Measurements from ENCODE around the gene DUOXA1. TPM values are rescaled to one million over a fixed set of nuclear protein-coding genes. Genes with fewer than 3 reads are reported as not detected.

Gene DUOXA1
- total and polyA plus RNA-seq, 5 donors: 0.72 to 2.1 (median 1.3) TPM

Other genes starting within 250 kb of the DUOXA1 start
- gene TERB2, start 173.2 kb downstream of the DUOXA1 start, total RNA-seq: not detected
- not detected for gene TERB2, start 173.2 kb downstream of the DUOXA1 start, polyA plus RNA-seq
- gene SORD, start 106.7 kb downstream of the DUOXA1 start, total RNA-seq: 10 to 100 TPM; 11.0 to 14.7 (median 12.9) TPM
- gene SORD, start 106.7 kb downstream of the DUOXA1 start, polyA plus RNA-seq: 5.5 TPM
- gene DUOX2, start 15.7 kb downstream of the DUOXA1 start, total RNA-seq: under 1 TPM; 0.39 to 0.63 (median 0.43) TPM
- gene DUOX2, start 15.7 kb downstream of the DUOXA1 start, polyA plus RNA-seq: 0.41 TPM
- gene DUOXA2, start 15.6 kb downstream of the DUOXA1 start, total RNA-seq: not detected
- gene DUOXA2, start 15.6 kb downstream of the DUOXA1 start, polyA plus RNA-seq: 0.05 TPM
- 1 to 10 TPM; 1.9 to 6.1 (median 3.6) TPM for gene DUOX1, start 115 bp upstream of the DUOXA1 start, total RNA-seq
- gene DUOX1, start 115 bp upstream of the DUOXA1 start, polyA plus RNA-seq: 2.0 TPM
- gene SHF, start 58.1 kb upstream of the DUOXA1 start, total RNA-seq: 10 to 100 TPM in 2 of 4 donors, 1 to 10 TPM in 2; 8.1 to 13.2 (median 10.6) TPM
- 8.8 TPM for gene SHF, start 58.1 kb upstream of the DUOXA1 start, polyA plus RNA-seq
- not detected for gene SLC28A2, start 122.4 kb upstream of the DUOXA1 start, total RNA-seq
- gene SLC28A2, start 122.4 kb upstream of the DUOXA1 start, polyA plus RNA-seq: not detected
- 10 to 100 TPM; 22.2 to 33.8 (median 31.2) TPM for gene GATM, start 248.7 kb upstream of the DUOXA1 start, total RNA-seq
- 12.9 TPM for gene GATM, start 248.7 kb upstream of the DUOXA1 start, polyA plus RNA-seq